Fibroblast of pulmonary artery (primary cell): Measurements from ENCODE around the gene GNB3.
"Not testable (repeated sequence)": the region's sequence is repeated elsewhere in the genome, so short reads cannot be mapped to it uniquely, and the experiment has no call there.

Experiments used
- DNase-seq: peaks from one replicate; pipeline ENCODE4 v3.0.0-alpha.2; 2010; ENCODE audit warnings: low read depth
- H3K4me3 ChIP-seq: replicated peaks from 2 replicates; pipeline ENCODE4 v1.5.1; 2011; ENCODE audit warnings: low read depth, mild to moderate bottlenecking, control low read depth, low read length, moderate library complexity
- CTCF ChIP-seq: IDR thresholded peaks from 2 replicates; pipeline ENCODE4 v1.5.1; 2011; ENCODE audit warnings: mild to moderate bottlenecking, control low read depth, low read length, inconsistent platforms; ENCODE audit errors: missing control alignments

GNB3 gene

GRCh38 chr12:6858799-6859198, 18.1 kb downstream of the GNB3 start:
- no peak for DNase-seq
- no peak for TF ChIP-seq CTCF
- H3K4me3 ChIP-seq: no peak overlapping the region

GRCh38 chr12:6860116-6860515, 19.4 kb downstream of the GNB3 start:
- TF ChIP-seq CTCF: no peak
- no peak for DNase-seq
- no peak overlapping the region for H3K4me3 ChIP-seq

GRCh38 chr12:6860942-6861341, 20.2 kb downstream of the GNB3 start:
- no peak for DNase-seq
- no peak for TF ChIP-seq CTCF
- H3K4me3 ChIP-seq: no peak overlapping the region

GRCh38 chr12:6861391-6861790, 20.7 kb downstream of the GNB3 start:
- no peak overlapping the region for H3K4me3 ChIP-seq
- no peak for TF ChIP-seq CTCF
- DNase-seq: no peak

GRCh38 chr12:6863033-6863432, 22.3 kb downstream of the GNB3 start:
- DNase-seq: no peak
- no peak for TF ChIP-seq CTCF
- H3K4me3 ChIP-seq: no peak overlapping the region

DNA sequence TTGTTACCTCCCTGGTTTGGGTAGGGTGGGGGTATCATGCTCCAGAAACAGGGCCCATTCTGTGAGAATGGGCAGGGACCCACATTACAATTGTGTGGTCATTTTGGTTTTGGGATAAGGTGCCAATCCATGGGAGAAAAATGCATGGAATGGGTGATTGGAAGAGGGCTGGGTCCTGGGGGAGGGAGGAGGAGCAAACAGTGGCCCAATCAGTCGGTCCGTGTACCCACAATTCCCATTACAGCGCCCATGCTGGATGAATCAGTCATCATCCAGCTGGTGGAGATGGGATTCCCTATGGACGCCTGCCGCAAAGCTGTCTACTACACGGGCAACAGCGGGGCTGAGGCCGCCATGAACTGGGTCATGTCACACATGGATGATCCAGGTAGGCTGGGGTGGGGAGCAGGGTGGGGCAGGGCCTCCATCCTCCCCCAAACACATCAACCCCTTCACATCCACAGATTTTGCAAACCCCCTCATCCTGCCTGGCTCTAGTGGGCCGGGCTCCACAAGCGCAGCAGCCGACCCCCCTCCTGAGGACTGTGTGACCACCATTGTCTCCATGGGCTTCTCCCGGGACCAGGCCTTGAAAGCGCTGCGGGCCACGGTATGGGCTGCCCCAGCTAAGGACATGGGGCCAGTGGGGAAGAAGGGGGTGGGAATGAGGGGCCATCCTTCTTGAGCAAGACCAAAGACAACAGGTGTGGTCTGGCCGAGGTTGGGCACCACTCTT, 23.0 kb downstream of the GNB3 start:
- DNase-seq: no peak
- TF ChIP-seq CTCF: no peak
- no peak overlapping the region for H3K4me3 ChIP-seq

DNA sequence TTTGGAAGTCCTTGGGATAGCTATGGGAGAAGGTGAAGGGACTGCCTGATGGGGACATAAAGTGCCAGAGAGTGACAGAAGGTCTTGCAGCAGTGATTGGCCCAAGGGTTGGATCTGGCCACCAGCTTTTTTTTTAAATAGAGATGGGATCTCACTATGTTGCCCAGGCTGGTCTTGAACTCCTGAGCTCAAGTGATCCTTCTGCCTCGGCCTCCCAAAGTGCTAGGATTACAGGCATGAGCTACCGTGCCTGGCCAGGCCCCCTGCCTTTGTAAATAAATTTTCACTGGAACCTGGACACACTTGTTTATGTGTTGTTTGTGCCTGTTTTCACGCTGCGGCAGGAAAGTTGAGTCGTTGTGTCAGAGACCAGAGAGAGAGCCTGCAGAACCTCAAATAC, 24.6 kb downstream of the GNB3 start:
- not testable (repeated sequence) for DNase-seq, H3K4me3 ChIP-seq
